ENCODE results near the gene OR52J3. TPM values are rescaled to one million over a fixed set of nuclear protein-coding genes. Genes with fewer than 3 reads are reported as not detected.

Gene OR52J3
- total and polyA plus RNA-seq, 4 donors = not detected

DNA sequence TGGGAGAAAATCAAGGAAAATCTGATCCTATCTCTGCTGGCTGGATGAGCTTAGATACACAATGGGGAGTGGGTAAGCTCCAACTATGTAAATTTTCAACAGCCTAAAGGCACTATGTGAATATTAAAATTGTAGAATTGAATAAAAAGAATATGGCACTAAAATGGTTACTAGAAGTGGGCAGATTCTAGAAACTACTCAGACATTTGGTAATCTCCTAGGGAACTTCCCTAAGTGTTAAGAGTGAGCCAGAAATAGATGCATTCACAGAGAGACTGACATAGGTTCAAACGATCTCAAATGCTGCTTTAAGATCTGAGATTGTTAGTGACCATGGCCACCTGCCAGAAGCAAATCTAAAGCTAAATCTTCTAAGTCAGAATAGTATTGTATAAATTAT lies 18.7 kb downstream of the OR52J3 start:
- Histone ChIP-seq H3K9me3 (ENCODE audit: control insufficient read depth in 4 of 4, low read length in 3 of 4) (peaks cover 0 to 2% (median 0%) of the 10 kb centered on the region in 4 donors), H3K4me3 (ENCODE audit: low read depth in 1 of 3, low read length in 3 of 3) (no peak overlapping the region), H3K4me1 (ENCODE audit: control insufficient read depth in 4 of 4, insufficient read depth in 4 of 4, low read length in 3 of 4) (no peaks in the 10 kb centered on the region), H3K27me3 (ENCODE audit: control insufficient read depth in 4 of 4, insufficient read depth in 4 of 4, low read length in 3 of 4) (peaks cover 0 to 2% (median 0%) of the 10 kb centered on the region in 4 donors), H3K27ac (ENCODE audit: low read depth in 1 of 2, low read length in 2 of 2) (no peak overlapping the region), H3K36me3 (ENCODE audit: control insufficient read depth in 4 of 4, insufficient read depth in 3 of 4, low read depth in 1 of 4, low read length in 3 of 4) (no peaks in the 10 kb centered on the region), H3K9ac (ENCODE audit: low read depth in 1 of 2, low read length in 2 of 2) (no peak overlapping the region)
- no peak for TF ChIP-seq RXRA (IDR thresholded peaks at IDR 0.05)
- no peak for TF ChIP-seq EGR1 (IDR thresholded peaks at IDR 0.05; ENCODE audit: low read depth in 2 of 2)
- no peak for TF ChIP-seq HNF4G (IDR thresholded peaks at IDR 0.05)
- TF ChIP-seq, protein P1, sequence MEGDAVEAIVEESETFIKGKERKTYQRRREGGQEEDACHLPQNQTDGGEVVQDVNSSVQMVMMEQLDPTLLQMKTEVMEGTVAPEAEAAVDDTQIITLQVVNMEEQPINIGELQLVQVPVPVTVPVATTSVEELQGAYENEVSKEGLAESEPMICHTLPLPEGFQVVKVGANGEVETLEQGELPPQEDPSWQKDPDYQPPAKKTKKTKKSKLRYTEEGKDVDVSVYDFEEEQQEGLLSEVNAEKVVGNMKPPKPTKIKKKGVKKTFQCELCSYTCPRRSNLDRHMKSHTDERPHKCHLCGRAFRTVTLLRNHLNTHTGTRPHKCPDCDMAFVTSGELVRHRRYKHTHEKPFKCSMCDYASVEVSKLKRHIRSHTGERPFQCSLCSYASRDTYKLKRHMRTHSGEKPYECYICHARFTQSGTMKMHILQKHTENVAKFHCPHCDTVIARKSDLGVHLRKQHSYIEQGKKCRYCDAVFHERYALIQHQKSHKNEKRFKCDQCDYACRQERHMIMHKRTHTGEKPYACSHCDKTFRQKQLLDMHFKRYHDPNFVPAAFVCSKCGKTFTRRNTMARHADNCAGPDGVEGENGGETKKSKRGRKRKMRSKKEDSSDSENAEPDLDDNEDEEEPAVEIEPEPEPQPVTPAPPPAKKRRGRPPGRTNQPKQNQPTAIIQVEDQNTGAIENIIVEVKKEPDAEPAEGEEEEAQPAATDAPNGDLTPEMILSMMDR (IDR thresholded peaks at IDR 0.05; ENCODE audit: low read depth, low read length, missing input control) = no peak
- TF ChIP-seq SP1 (IDR thresholded peaks at IDR 0.05) = no peak
- TF ChIP-seq RAD21 (IDR thresholded peaks at IDR 0.05) = no peak
- no peak for TF ChIP-seq GABPA (IDR thresholded peaks at IDR 0.05 in 1 of 2, conservative IDR thresholded peaks at IDR 0.05 in 1 of 2)
- WGBS = 24% methylated on average over 1 of the region's 1 CpG
- DNase-seq (ENCODE audit: low spot score) = no peak

DNA sequence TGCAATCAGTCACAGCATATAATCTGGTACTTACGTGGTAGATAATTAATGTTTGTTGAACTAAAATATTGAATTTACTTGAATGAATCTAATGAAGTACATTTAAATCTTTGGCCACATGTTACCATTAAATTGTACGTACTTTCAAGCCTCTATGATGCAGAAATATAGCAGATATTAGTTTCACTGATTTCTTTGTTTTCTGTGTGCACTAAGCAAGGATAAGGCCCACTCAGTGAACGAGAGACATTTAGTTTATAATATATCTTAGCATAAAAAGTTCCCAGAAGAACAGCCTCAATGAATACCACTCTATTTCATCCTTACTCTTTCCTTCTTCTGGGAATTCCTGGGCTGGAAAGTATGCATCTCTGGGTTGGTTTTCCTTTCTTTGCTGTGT lies 22.9 kb downstream of the OR52J3 start, which contains the start of gene OR52E1:
Gene OR52E1 (plus strand): TSS at position 301 of the 400 bp plus-strand sequence.
- TF ChIP-seq YY1 (IDR thresholded peaks at IDR 0.05) (no peak), FOXA2 (IDR thresholded peaks at IDR 0.05) (no peak), SP1 (IDR thresholded peaks at IDR 0.05) (no peak), HNF4G (IDR thresholded peaks at IDR 0.05) (no peak), EGR1 (IDR thresholded peaks at IDR 0.05; ENCODE audit: low read depth in 2 of 2) (no peak), RXRA (IDR thresholded peaks at IDR 0.05) (no peak)
- TF ChIP-seq, protein P2, sequence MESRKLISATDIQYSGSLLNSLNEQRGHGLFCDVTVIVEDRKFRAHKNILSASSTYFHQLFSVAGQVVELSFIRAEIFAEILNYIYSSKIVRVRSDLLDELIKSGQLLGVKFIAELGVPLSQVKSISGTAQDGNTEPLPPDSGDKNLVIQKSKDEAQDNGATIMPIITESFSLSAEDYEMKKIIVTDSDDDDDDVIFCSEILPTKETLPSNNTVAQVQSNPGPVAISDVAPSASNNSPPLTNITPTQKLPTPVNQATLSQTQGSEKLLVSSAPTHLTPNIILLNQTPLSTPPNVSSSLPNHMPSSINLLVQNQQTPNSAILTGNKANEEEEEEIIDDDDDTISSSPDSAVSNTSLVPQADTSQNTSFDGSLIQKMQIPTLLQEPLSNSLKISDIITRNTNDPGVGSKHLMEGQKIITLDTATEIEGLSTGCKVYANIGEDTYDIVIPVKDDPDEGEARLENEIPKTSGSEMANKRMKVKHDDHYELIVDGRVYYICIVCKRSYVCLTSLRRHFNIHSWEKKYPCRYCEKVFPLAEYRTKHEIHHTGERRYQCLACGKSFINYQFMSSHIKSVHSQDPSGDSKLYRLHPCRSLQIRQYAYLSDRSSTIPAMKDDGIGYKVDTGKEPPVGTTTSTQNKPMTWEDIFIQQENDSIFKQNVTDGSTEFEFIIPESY (IDR thresholded peaks at IDR 0.05) = no peak
- TF ChIP-seq, protein P3, sequence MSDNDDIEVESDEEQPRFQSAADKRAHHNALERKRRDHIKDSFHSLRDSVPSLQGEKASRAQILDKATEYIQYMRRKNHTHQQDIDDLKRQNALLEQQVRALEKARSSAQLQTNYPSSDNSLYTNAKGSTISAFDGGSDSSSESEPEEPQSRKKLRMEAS (IDR thresholded peaks at IDR 0.05) = no peak
- TF ChIP-seq, protein P4, sequence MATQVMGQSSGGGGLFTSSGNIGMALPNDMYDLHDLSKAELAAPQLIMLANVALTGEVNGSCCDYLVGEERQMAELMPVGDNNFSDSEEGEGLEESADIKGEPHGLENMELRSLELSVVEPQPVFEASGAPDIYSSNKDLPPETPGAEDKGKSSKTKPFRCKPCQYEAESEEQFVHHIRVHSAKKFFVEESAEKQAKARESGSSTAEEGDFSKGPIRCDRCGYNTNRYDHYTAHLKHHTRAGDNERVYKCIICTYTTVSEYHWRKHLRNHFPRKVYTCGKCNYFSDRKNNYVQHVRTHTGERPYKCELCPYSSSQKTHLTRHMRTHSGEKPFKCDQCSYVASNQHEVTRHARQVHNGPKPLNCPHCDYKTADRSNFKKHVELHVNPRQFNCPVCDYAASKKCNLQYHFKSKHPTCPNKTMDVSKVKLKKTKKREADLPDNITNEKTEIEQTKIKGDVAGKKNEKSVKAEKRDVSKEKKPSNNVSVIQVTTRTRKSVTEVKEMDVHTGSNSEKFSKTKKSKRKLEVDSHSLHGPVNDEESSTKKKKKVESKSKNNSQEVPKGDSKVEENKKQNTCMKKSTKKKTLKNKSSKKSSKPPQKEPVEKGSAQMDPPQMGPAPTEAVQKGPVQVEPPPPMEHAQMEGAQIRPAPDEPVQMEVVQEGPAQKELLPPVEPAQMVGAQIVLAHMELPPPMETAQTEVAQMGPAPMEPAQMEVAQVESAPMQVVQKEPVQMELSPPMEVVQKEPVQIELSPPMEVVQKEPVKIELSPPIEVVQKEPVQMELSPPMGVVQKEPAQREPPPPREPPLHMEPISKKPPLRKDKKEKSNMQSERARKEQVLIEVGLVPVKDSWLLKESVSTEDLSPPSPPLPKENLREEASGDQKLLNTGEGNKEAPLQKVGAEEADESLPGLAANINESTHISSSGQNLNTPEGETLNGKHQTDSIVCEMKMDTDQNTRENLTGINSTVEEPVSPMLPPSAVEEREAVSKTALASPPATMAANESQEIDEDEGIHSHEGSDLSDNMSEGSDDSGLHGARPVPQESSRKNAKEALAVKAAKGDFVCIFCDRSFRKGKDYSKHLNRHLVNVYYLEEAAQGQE (IDR thresholded peaks at IDR 0.05) = no peak
- TF ChIP-seq, protein P1 (IDR thresholded peaks at IDR 0.05; ENCODE audit: low read depth, low read length, missing input control) = no peak
- Histone ChIP-seq H3K27ac (ENCODE audit: low read depth in 1 of 2, low read length in 2 of 2) (no peak within 1 kb of the TSS), H3K4me3 (ENCODE audit: low read depth in 1 of 3, low read length in 3 of 3) (no peak within 1 kb of the TSS), H3K9me3 (ENCODE audit: control insufficient read depth in 4 of 4, low read length in 3 of 4) (peaks cover 0 to 4% (median 0%) of the 10 kb centered on the region in 4 donors), H3K4me1 (ENCODE audit: control insufficient read depth in 4 of 4, insufficient read depth in 4 of 4, low read length in 3 of 4) (no peaks in the 10 kb centered on the region), H3K9ac (ENCODE audit: low read depth in 1 of 2, low read length in 2 of 2) (no peak within 1 kb of the TSS), H3K27me3 (ENCODE audit: control insufficient read depth in 4 of 4, insufficient read depth in 4 of 4, low read length in 3 of 4) (peaks cover 0 to 2% (median 0%) of the 10 kb centered on the region in 4 donors), H3K36me3 (ENCODE audit: control insufficient read depth in 4 of 4, insufficient read depth in 3 of 4, low read depth in 1 of 4, low read length in 3 of 4) (no peaks in the 10 kb centered on the region)
- 52% methylated on average over 3 of the region's 3 CpGs for WGBS
- DNase-seq (ENCODE audit: low spot score) = no peak
